SK-N-SH treated with all-trans-retinoic acid at 6 μM for 48 hours (cell line): ENCODE results near the gene B3GALNT2.

Source experiments
- ARNTL ChIP-seq: fragments of 450-650 bp; formaldehyde crosslinking; IDR thresholded peaks from 2 replicates; pipeline ENCODE4 v1.5.0; 2020; ENCODE audit warnings: low read depth, mild to moderate bottlenecking, moderate library complexity, borderline replicate concordance
- CSRNP3 ChIP-seq: fragments of 250-450 bp; sonication (Bioruptor Pico); IDR thresholded peaks from 2 replicates; pipeline ENCODE4 v1.5.1; 2021; ENCODE audit warnings: mild to moderate bottlenecking, moderate library complexity
- GLIS3 ChIP-seq: fragments of 250-450 bp; sonication (Bioruptor Pico); IDR thresholded peaks from 2 replicates; pipeline ENCODE4 v1.5.0; 2020; ENCODE audit warnings: mild to moderate bottlenecking, moderate library complexity
- PATZ1 ChIP-seq: fragments of 250-450 bp; sonication (Bioruptor Pico); IDR thresholded peaks from 2 replicates; pipeline ENCODE4 v1.8.0; 2020; ENCODE audit warnings: mild to moderate bottlenecking, moderate library complexity, borderline replicate concordance
- RARB ChIP-seq: fragments of 250-450 bp; sonication (Bioruptor Pico); IDR thresholded peaks from 2 replicates; pipeline ENCODE4 v1.8.0; 2021; ENCODE audit warnings: mild to moderate bottlenecking, moderate library complexity
- SNAI2 ChIP-seq: fragments of 250-450 bp; sonication (Bioruptor Pico); IDR thresholded peaks from 2 replicates; pipeline ENCODE4 v1.5.0; 2020; ENCODE audit warnings: mild to moderate bottlenecking, moderate library complexity
- TSHZ2 ChIP-seq: fragments of 250-450 bp; sonication (Bioruptor Pico); IDR thresholded peaks from 2 replicates; pipeline ENCODE4 v1.5.0; 2020; ENCODE audit warnings: mild to moderate bottlenecking, moderate library complexity
- ZFP3 ChIP-seq: fragments of 250-450 bp; sonication (Bioruptor Pico); IDR thresholded peaks from 2 replicates; pipeline ENCODE4 v1.5.0; 2020; ENCODE audit warnings: mild to moderate bottlenecking, moderate library complexity
- ZFP30 ChIP-seq: fragments of 450-650 bp; formaldehyde crosslinking; IDR thresholded peaks from 2 replicates; pipeline ENCODE4 v1.5.0; 2022; ENCODE audit warnings: mild to moderate bottlenecking, moderate library complexity
- ZNF8 ChIP-seq: fragments of 450-650 bp; formaldehyde crosslinking; IDR thresholded peaks from 2 replicates; pipeline ENCODE4 v1.5.0; 2020; ENCODE audit warnings: mild to moderate bottlenecking, moderate library complexity

- TF ChIP-seq SNAI2 (CRISPR knock-in tag) = no peak
- TF ChIP-seq RARB (CRISPR knock-in tag) = no peak
- no peak for TF ChIP-seq ZNF8 (CRISPR knock-in tag)
- TF ChIP-seq PATZ1 (CRISPR knock-in tag) = no peak
- TF ChIP-seq ZFP30 (CRISPR knock-in tag) = no peak
- no peak for TF ChIP-seq ZFP3 (CRISPR knock-in tag)
- TF ChIP-seq TSHZ2 (CRISPR knock-in tag) = no peak
- TF ChIP-seq CSRNP3 (CRISPR knock-in tag) = no peak
- TF ChIP-seq ARNTL (CRISPR knock-in tag) = no peak
- no peak for TF ChIP-seq GLIS3 (CRISPR knock-in tag)
Observed at GRCh38 chr1:235416662-235417049, 87.6 kb downstream of the B3GALNT2 start.
